ENCODE measurements around the gene BID.
A peak's percentile ranks its signal among the peaks of the same experiment; 100 is the strongest.

BID gene

DNA sequence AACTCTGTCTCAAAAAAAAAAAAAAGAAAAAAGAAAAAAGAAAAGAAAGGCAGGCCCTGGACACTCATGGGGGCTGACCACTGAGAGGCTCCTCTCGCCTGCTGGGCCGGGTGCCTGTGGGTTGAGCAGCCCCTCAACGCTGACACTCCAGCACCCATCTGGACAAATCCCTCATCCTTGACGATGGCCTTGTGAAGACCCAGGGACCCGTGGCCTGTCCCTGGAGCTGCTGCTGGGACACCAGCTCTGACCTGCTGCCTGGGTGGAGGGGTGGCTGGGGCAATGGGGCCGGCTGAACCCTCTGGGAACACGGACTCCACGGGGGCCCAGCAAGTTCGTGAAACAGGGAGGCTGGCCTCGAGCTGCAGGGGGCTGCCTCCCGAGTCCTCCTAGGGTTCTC, 10.5 kb upstream of the BID start:
- DNase-seq (ENCODE audit: low read depth in 3 of 3, low spot score in 1 of 3) = no peak

DNA sequence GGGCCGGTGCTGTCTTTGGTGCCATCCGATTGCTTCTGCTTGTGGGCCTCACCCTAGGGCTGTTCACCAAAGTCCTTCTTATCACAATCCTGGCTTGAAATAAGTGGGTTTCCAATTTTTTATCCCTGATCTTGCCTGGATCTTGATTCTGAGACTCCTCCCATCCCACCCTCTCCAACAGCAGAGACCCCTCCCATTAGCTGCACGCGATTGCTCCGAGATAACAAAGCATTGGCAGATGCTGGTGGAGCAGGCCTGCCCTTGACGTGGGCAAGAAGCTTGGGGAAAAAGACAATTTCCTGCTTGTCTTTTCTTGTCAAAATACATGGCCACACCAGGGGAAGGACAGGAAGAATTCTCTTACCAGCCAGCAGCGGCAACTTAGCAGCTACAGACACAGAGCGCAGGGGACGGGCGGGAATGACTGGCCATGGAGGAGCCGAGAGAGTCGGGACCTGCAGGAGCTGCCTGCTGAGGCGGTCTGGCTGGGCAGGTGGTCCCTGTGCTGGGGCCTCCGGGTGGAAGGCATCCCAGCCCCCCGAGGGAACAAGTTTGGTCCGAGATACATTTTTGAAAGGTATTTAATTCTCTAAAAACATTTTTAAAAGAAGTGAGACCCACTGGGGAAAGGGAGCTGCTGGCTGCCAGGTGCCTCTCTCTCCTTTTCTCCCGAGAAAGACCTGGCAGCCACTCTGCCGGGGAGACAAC, 9.7 kb upstream of the BID start:
- DNase-seq (ENCODE audit: low read depth in 3 of 3, low spot score in 1 of 3) = no peak

GRCh38 chr22:17783312-17783711, 9.0 kb upstream of the BID start:
- no peak for DNase-seq (ENCODE audit: low read depth in 3 of 3, low spot score in 1 of 3)

DNA sequence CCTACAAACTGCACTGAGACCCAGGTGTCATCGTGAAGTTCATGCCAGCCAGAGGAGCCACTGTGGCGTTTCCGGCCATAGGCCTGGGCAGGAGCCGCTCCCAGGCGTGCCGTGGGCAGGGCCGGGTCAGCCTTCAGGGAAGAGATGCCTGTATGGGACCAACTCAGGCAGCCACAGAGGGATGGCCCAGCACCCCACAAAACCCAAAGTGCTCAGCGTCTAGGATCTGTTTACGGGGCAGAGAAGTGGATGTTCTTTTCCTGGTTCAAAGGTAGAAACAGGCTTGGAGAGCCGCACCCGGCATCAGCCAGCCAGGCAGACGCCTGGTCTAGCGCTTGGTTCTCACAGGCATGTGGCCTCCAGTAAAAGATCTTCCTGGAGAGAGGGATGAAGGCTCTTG, 8.4 kb upstream of the BID start:
- DNase-seq (ENCODE audit: low read depth in 3 of 3, low spot score in 1 of 3) = no peak

DNA sequence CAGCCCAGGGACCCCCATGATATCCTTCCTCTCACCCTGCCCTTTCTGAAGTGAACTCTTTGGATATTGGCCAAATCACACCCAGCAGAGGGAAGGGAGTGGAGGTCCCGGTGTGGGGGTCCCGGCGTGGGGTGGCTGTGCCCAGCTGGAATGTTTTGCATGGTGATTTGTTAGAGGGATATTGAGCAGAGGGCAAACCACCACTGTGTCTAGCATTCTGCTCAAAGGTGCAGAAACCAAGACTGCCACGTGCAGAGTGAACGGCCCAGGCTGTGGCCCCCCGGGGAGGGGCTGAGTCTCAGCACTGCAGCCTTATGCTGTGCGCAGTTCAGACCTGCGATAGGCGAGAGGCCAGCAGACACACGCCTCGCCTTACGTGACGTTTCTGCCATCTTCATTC, 7.9 kb upstream of the BID start:
- no peak for DNase-seq (ENCODE audit: low read depth in 3 of 3, low spot score in 1 of 3)

GRCh38 chr22:17781319-17782031, 7.2 kb upstream of the BID start:
- peak in 2 of 3 donors; percentile 17 to 41 for DNase-seq (ENCODE audit: low read depth in 3 of 3, low spot score in 1 of 3)

DNA sequence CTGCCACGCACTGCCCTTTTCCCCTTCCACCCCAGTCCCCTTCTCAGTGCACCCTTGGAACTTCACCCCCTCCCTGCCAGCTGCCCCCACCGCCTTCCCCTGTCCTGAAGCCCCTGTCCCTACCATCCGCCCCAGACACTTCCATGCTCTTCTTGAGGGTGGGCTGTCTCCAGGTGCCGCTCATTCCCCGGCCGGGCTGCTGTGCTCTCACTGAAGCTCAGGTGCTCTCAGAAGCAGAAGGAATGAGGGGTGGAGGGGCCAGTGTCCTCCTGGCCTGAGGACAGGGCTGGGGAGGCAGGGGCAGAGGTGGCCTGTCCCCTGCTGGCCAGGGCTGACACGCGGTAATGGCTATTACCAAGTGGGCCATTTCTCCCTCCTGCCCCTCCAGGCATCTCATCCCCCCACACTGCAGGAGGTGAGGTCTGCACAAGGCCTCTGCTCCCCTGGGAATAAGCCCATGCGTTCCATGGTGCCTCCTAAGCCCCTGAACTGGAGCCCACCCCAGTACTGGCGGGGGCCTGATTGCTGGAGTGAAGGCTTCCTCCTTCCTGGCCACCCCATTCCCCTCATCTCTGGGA, 6.6 kb upstream of the BID start:
- no peak for DNase-seq (ENCODE audit: low read depth in 3 of 3, low spot score in 1 of 3)

DNA sequence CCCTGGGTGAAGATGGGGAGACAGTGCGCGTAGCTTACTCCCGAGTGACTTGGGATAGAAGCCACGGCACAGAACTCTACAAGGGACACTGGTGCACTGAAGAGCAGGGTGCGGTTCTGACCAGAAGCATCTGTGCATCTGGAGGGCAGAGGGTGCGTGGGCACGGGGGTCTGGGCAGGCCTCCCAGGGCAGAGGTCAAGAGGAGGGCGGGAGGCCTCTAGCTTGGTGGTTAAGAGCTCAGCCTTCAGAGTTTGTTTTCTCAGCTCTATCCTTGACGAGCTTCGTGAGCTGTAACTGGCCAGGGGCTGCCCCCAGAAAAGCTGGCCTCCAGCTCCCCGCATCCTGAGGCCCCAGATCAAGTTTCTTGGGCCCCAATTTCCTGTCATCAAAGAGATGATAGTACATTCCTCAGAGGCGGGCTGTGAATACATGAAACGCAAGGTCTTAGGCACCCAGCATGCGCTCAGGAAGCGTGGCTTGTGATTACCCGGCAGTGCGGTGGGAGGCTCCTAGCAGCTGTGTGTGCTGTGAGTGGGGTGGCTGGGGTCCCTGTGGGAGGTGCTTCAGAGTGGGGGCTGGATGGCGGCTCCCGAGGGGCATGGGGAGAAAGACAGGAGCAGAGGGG, 6.0 kb upstream of the BID start:
- no peak for DNase-seq (ENCODE audit: low read depth in 3 of 3, low spot score in 1 of 3)

DNA sequence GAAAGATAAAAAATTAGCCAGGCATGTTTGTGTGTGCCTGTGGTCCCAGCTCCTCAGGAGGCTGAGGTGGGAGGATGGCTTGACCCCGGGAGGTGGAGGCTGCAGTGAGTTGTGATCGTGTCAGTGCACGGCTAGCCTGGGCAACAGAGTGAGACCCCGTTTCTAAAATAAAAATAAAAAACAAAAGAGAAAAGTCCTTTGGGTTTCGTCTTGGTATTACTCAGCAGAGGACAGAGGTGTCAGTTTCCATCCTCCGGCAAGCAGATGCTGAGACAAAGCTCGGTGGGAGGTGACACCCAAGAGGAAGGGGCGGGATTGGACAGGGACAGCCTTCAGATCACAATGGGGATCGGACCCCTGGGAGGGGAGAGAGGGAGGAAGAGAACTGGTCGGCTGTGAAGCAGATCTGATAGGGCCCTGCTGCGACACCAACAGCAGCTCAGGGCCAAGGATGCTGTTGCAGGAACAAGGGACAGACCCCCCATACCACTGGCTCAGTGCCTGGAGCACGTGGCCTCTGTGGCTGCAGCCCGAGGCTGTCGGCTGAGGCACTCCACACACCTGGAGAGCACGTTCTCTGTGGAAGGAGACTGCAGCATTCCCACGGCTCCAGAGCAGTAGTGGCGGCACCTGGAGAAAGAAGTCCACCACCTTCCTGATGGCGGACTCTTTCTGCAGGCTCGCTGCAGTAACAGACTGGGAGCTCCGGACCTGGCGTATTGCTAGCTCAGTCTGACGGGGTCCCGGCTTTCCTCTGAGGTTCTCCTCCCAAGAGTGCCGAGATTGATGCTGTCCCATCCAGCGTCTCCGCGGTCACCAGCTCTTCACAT, 5.2 kb upstream of the BID start:
- DNase-seq (ENCODE audit: low read depth in 3 of 3, low spot score in 1 of 3) = no peak

DNA sequence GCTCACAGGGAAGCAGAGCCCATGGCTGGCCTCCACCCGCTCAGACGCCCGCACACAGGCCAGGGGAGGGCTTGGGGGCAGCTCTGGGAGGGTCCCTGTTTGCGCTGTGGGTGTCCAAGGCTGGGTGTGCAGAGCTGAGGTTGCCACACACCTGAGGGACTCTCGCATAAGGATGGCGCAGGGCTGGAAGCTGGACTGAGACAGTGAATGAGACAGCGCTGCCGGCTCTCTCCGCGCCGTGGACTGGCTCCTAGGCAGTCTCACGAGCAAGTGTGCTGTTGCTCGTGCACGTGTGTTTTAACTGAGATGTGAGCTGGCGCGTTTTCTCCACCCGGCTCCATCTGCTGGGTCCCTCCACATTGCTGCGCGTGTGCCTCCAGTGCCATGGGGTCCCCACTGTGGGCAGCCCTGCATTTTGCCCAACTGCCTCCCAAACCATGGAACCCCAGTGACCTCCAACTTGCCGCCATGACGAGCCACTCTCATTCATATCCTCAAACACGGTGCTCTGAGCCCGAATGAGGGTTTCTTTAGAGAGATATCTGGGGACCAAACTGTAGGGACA, 4.2 kb upstream of the BID start:
- no peak for DNase-seq (ENCODE audit: low read depth in 3 of 3, low spot score in 1 of 3)

DNA sequence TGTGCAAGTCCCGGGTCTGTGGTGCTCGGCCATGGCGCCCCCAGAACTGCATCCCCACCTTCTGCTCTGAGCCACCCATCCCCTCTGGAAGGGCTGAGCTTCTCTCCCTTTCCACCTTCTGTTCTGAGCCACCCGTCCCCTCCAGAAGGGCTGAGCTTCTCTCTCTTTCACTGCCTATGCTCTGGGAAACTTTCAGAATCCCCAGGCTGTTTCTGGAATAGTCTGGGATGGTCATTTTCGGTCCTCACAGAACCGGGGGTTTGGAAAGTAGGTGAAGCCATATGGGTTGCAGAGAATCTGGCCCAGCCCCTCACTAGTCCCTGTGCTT, 3.4 kb upstream of the BID start:
- DNase-seq (ENCODE audit: low read depth in 3 of 3, low spot score in 1 of 3) = no peak

- DNase-seq (ENCODE audit: low read depth in 3 of 3, low spot score in 1 of 3) = peak in 2 of 3 donors; percentile 37 to 49
Measured at GRCh38 chr22:17777005-17777716, 2.9 kb upstream of the BID start.

DNA sequence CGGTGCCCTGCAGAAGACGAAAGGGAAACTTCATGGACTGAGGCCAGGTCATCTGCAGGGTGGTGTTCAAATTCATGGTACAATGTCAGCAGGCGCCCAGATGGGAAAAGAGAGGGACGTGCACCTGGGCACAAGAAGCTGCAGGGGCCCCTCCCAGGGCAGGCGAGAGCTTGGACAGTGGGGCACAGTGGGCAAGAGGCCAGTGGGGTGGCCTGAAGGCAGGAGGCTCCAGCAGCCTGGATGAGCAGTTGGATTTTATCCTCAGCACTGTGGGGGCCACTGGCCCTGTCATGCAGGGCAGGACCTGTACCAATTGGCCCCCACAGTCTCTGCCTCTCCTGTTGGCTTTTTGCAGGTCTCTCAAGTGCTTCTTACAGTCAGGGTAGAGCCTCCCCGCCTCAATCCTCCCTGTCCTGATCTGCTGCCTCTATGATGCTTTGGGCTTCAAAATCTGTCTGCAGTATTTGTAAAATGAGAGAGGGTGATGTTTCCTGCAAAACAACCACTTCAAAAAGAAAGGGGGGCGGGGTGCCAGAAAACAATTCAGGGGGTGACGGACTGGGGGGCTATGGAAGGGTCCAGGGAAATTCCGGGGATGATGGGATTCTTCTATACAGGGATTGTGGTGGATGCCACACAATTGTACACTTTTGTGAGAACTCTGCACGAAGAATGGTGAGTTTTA, 1.7 kb upstream of the BID start:
- no peak for DNase-seq (ENCODE audit: low read depth in 3 of 3, low spot score in 1 of 3)

- no peak for DNase-seq (ENCODE audit: low read depth in 3 of 3, low spot score in 1 of 3)
Measured at GRCh38 chr22:17774926-17775685, 837 bp upstream of the BID start.

DNA sequence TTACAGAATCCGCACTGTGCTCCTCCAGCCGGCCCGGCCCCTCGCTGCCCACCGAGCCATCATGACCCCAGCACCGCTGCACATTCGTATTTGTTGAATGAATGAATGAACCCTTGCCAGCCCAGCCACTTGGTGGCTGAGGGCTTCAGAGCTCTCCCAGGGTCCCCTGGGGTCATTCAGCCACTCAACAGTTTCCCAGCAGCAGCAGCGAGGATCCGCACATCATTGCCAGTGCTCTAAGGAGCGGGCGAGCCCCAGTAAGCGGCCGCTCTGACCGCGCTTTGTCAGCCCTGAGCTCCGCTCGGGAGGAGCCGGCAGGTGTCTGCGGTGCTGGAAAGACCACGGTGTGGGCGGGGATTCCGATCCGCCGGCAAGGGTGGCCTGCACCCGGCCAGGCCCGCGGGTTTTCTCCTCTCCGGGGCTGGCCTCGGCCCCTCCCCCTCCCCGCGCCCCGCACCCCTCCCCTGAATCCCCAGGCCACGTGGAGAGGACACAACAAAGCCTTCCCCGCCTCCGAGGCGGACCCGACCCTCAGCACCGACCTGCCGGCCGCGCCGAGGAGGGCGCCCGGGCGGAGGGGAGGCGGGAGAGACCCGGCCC, 563 bp downstream of the BID start:
- peak in 1 of 3 donors; percentile 37 for DNase-seq (ENCODE audit: low read depth in 3 of 3, low spot score in 1 of 3)

GRCh38 chr22:17772958-17773605, 1.2 kb downstream of the BID start:
- no peak for DNase-seq (ENCODE audit: low read depth in 3 of 3, low spot score in 1 of 3)

DNA sequence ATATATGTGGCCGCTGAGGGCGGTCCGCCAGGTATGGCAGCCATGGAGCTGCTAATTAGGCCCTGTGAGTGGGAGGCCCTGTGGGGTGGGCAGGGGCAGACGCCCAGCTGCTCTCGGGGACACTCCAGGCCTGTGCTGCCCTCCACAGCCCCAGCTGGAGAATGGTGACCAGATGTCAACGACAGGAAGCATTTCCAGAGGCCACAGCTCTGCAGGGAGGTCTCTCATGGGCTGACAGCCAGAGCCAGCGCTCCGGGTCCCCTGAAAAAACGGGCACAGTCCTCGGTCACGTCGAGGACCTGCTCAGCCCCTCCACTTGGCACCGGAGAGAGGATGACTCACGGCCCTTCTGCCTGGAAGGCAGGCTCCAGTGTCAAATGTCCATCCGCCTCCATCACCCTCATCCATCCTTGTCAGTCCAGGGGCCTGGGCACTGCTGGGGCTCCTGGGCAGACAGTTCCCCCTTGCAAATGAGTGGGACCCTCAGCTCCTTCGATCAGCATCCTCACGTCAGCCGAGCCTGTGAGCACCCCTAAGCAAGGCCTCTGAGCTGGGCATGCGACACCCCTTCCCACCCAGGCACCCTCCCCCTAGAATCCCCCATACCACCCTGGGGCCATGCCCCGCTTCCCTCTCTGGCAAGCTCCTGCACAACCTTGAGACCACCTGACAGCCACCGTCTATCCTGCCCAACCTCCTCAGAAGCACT, 1.9 kb downstream of the BID start:
- DNase-seq (ENCODE audit: low read depth in 3 of 3, low spot score in 1 of 3) = no peak

Measured in stimulated activated CD4-positive, alpha-beta T cell treated with anti-CD3 and anti-CD28 coated beads, TNF-alpha, amount 100 ng/mL, for 1 hour (primary cell).